PC-9 (cell line): Measurements from ENCODE around the gene PPM1K. TPM values are rescaled to one million over a fixed set of nuclear protein-coding genes. Genes with fewer than 3 reads are reported as not detected.

Source experiments
- BruUV-seq: library from RNA; stranded (reverse); fragments of 400-500 nt; replicated peaks from 2 replicates; lab custom pipeline; 2021; lab: Mats Ljungman, UMichigan
- CTCF ChIA-PET: fragments of 300-600 bp; sonication (Branson Sonifier 250); formaldehyde crosslinking; loops from one replicate; lab custom pipeline; 2022; ENCODE audit warnings: antibody characterized with exemption; lab: Charles Lee
- POLR2A ChIA-PET: fragments of 300-600 bp; sonication (Branson Sonifier 250); formaldehyde crosslinking; loops from one replicate; lab custom pipeline; 2022; ENCODE audit warnings: antibody characterized with exemption; ENCODE audit not compliant: unreplicated experiment; lab: Charles Lee
- DNase-seq, 2 experiments: peaks; one replicate each; pipeline versions ENCODE4 v3.0.0 to v3.0.0-alpha.2; 2015 to 2022; ENCODE audit warnings: mixed read lengths in 1 of 2
- H2AFZ ChIP-seq: fragments of 200-600 bp; sonication (generic); 2 replicates; pipeline ENCODE4 v1.8.1; 2017; ENCODE audit warnings: antibody characterized with exemption
- H3F3A ChIP-seq: fragments of 200-600 bp; sonication (generic); 2 replicates; pipeline ENCODE4 v1.8.1; 2017; ENCODE audit warnings: antibody characterized with exemption, mild to moderate bottlenecking, low read depth; ENCODE audit not compliant: insufficient read depth
- H3K27ac ChIP-seq: fragments of 200-600 bp; sonication (generic); 2 replicates; pipeline ENCODE4 v1.6.1; 2016; ENCODE audit warnings: mixed run types
- H3K27me3 ChIP-seq: fragments of 200-600 bp; sonication (generic); 2 replicates; pipeline ENCODE4 v1.6.1; 2016; ENCODE audit warnings: low read depth, mixed run types; ENCODE audit not compliant: insufficient read depth
- H3K36me3 ChIP-seq: fragments of 200-600 bp; sonication (generic); 2 replicates; pipeline ENCODE4 v1.6.1; 2016; ENCODE audit warnings: low read depth, mixed run types
- H3K4me1 ChIP-seq: fragments of 200-600 bp; sonication (generic); replicated peaks from 2 replicates; pipeline ENCODE4 v1.6.1; 2016; ENCODE audit warnings: mixed run types; ENCODE audit not compliant: insufficient read depth
- H3K4me2 ChIP-seq: fragments of 200-600 bp; sonication (generic); 2 replicates; pipeline ENCODE4 v1.6.1; 2017; ENCODE audit warnings: mixed run types
- H3K4me3 ChIP-seq: fragments of 200-600 bp; sonication (generic); 2 replicates; pipeline ENCODE4 v1.6.1; 2016; ENCODE audit warnings: mixed run types
- H3K79me2 ChIP-seq: fragments of 200-600 bp; sonication (generic); 2 replicates; pipeline ENCODE4 v1.6.1; 2017; ENCODE audit warnings: low read depth, mixed run types
- H3K9me2 ChIP-seq: fragments of 200-600 bp; sonication (generic); 2 replicates; pipeline ENCODE4 v1.8.1; 2017; ENCODE audit warnings: mild to moderate bottlenecking; ENCODE audit not compliant: insufficient read depth
- H3K9me3 ChIP-seq: fragments of 200-600 bp; sonication (generic); 2 replicates; pipeline ENCODE4 v1.8.1; 2016; ENCODE audit warnings: low read depth; ENCODE audit not compliant: insufficient read depth
- H4K20me1 ChIP-seq: fragments of 200-600 bp; sonication (generic); 2 replicates; pipeline ENCODE4 v1.8.1; 2017; ENCODE audit not compliant: insufficient read depth
- CTCF ChIP-seq: fragments of 200-600 bp; sonication (generic); conservative IDR thresholded peaks from 2 replicates; pipeline ENCODE4 v1.6.1; 2017; ENCODE audit warnings: mixed run types, antibody characterized with exemption, mild to moderate bottlenecking, moderate library complexity
- EZH2 ChIP-seq: fragments of 200-600 bp; sonication (generic); IDR thresholded peaks from 2 replicates; pipeline ENCODE4 v1.8.0; 2017; ENCODE audit warnings: antibody characterized with exemption, low read depth
- intact Hi-C: fragments of 100-400 bp; cut with micrococcal nuclease; formaldehyde crosslinking; loops from one replicate; pipeline ENCODE4 v1.10.0; 2022; ENCODE audit not compliant: unreplicated experiment
- total RNA-seq: library from RNA; stranded (reverse); gene quantifications from 2 replicates; pipeline ENCODE4 v1.2.3, GENCODE V29; 2021

Gene PPM1K
- total RNA-seq, 1 experiment from 2014 or later = 5.7 TPM

DNA sequence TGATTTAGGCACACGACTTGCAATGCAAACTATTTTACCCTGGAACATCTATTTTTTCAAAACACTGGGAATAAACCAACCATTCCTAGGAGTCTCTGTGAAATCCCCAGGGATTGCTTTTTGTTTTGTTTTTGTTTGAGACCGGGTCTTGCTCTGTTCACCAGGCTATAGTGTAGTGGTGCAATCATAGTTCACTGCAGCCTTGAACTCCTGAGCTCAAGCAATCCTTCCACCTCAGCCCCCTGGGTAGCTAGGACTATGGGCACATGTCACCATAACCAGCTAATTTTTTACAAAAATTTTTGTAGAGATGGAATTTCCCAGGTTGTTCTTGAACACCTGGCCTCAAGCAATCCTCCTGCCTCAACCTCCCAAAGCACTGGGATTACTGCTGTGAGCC is 37.8 kb downstream of the PPM1K start:
- H3K4me3 ChIP-seq = no peak overlapping the region
- CTCF ChIA-PET = no interaction called here
- no peaks in the 10 kb centered on the region for H3K27me3 ChIP-seq
- TF ChIP-seq CTCF (no peak), EZH2 (no peak)
- H3K9me3 ChIP-seq = no peaks in the 10 kb centered on the region
- H3K9me2 ChIP-seq = no peaks in the 10 kb centered on the region
- no peak for DNase-seq
- H3K79me2 ChIP-seq = no peaks in the 10 kb centered on the region
- no peaks in the 10 kb centered on the region for H4K20me1 ChIP-seq
- no TSS peak for BruUV-seq
- intact Hi-C loops = no loop called here
- H3K4me2 ChIP-seq = no peak overlapping the region
- H2AFZ ChIP-seq = no peak overlapping the region
- H3F3A ChIP-seq = no peaks in the 10 kb centered on the region
- POLR2A ChIA-PET = no interaction called here
- no peaks in the 10 kb centered on the region for H3K4me1 ChIP-seq
- H3K27ac ChIP-seq = no peak overlapping the region
- no peaks in the 10 kb centered on the region for H3K36me3 ChIP-seq

GRCh38 chr4:88244816-88245579 is 39.4 kb downstream of the PPM1K start:
- H3K4me2 ChIP-seq = no peak overlapping the region
- no peak overlapping the region for H3K4me3 ChIP-seq
- DNase-seq = no peak
- H3K27ac ChIP-seq = no peak overlapping the region
- H2AFZ ChIP-seq = no peak overlapping the region
- no peaks in the 10 kb centered on the region for H3K79me2 ChIP-seq
- intact Hi-C loops = no loop called here
- no peaks in the 10 kb centered on the region for H3K9me2 ChIP-seq
- ChIA-PET CTCF (no interaction called here), POLR2A (interaction anchor here (0.6 kb wide), 1 partner anchor 551 kb away, joined by 4 read pairs; no protein-coding TSS in a partner anchor)
- no peaks in the 10 kb centered on the region for H3K9me3 ChIP-seq
- H3F3A ChIP-seq = no peaks in the 10 kb centered on the region
- BruUV-seq = no TSS peak
- no peaks in the 10 kb centered on the region for H3K4me1 ChIP-seq
- no peaks in the 10 kb centered on the region for H3K36me3 ChIP-seq
- no peaks in the 10 kb centered on the region for H4K20me1 ChIP-seq
- no peaks in the 10 kb centered on the region for H3K27me3 ChIP-seq
- TF ChIP-seq CTCF = no peak
- TF ChIP-seq EZH2 = no peak

- POLR2A ChIA-PET = no interaction called here
Observed at GRCh38 chr4:88244056-88244455, 40.3 kb downstream of the PPM1K start.

More at GRCh38 chr4:88244056-88244455, 40.3 kb downstream of the PPM1K start:
- no peaks in the 10 kb centered on the region for H3K9me3 ChIP-seq
- no peak for DNase-seq
- H3K9me2 ChIP-seq = no peaks in the 10 kb centered on the region
- no peaks in the 10 kb centered on the region for H3K27me3 ChIP-seq
- no peak overlapping the region for H3K27ac ChIP-seq
- no peaks in the 10 kb centered on the region for H3K36me3 ChIP-seq
- no peak for TF ChIP-seq CTCF
- TF ChIP-seq EZH2 = no peak
- BruUV-seq = no TSS peak
- H3K79me2 ChIP-seq = no peaks in the 10 kb centered on the region
- intact Hi-C loops = no loop called here
- H4K20me1 ChIP-seq = no peaks in the 10 kb centered on the region
- H3F3A ChIP-seq = no peaks in the 10 kb centered on the region
- H3K4me1 ChIP-seq = no peaks in the 10 kb centered on the region
- CTCF ChIA-PET = no interaction called here
- no peak overlapping the region for H2AFZ ChIP-seq
- no peak overlapping the region for H3K4me2 ChIP-seq
- no peak overlapping the region for H3K4me3 ChIP-seq
